K562 (cell line): Measurements from ENCODE around the gene CFAP251. TPM values are rescaled to one million over a fixed set of nuclear protein-coding genes. Genes with fewer than 3 reads are reported as not detected.
A peak's percentile ranks its signal among the peaks of the same experiment; 100 is the strongest.

ENCODE experiments used
- CREB3 ChIP-seq: fragments of 450-650 bp; conservative IDR thresholded peaks from 2 replicates; pipeline ENCODE4 v1.6.1; 2016; ENCODE audit warnings: missing genetic modification characterization, low read depth, mild to moderate bottlenecking, missing compliant biosample characterization, moderate library complexity
- CXXC5 ChIP-seq: fragments of 250-450 bp; sonication (Bioruptor Pico); IDR thresholded peaks from 2 replicates; pipeline ENCODE4 v1.8.0; 2022; ENCODE audit warnings: inconsistent platforms, mild to moderate bottlenecking, moderate library complexity
- GTF2F1 ChIP-seq: IDR thresholded peaks from 2 replicates; pipeline ENCODE4 v1.6.1; 2011; ENCODE audit warnings: low read depth, low read length, improper control_type of control experiment
- MGA ChIP-seq: fragments of 450-650 bp; IDR thresholded peaks from 2 replicates; pipeline ENCODE4 v1.6.1; 2016; ENCODE audit warnings: mild to moderate bottlenecking, moderate library complexity
- SIRT6 ChIP-seq: IDR thresholded peaks from one replicate; pipeline ENCODE4 v1.6.1; 2012; ENCODE audit warnings: low read depth, mild to moderate bottlenecking, control low read depth, inconsistent platforms, low read length, moderate library complexity
- TBP ChIP-seq: optimal IDR thresholded peaks from 2 replicates; pipeline ENCODE3; 2011; ENCODE audit warnings: low read depth, low read length, improper control_type of control experiment
- ZBTB43 ChIP-seq: sonication (generic); formaldehyde crosslinking; IDR thresholded peaks from 2 replicates; pipeline ENCODE4 v1.8.0; 2023; ENCODE audit warnings: mild to moderate bottlenecking, missing genetic modification reagents
- ZNF586 ChIP-seq: fragments of 450-650 bp; formaldehyde crosslinking; conservative IDR thresholded peaks from 2 replicates; pipeline ENCODE4 v1.4.0; 2020; ENCODE audit warnings: mild to moderate bottlenecking, moderate library complexity
- ZNF740 ChIP-seq, 3 experiments: fragments of 200-800 bp in 1 of 3; sonication (Bioruptor generic) in 1 of 3; sonication (generic) in 1 of 3; formaldehyde crosslinking in 1 of 3; IDR thresholded peaks; 2 replicates each; pipeline versions ENCODE4 v1.6.1 to v1.8.0; 2016 to 2022; ENCODE audit warnings: mild to moderate bottlenecking in 2 of 3, missing compliant biosample characterization in 2 of 3, missing genetic modification characterization in 2 of 3, missing genetic modification reagents in 1 of 3
- ZNF780A ChIP-seq: fragments of 250-450 bp; sonication (Bioruptor Pico); IDR thresholded peaks from 2 replicates; pipeline ENCODE4 v1.5.0; 2021; ENCODE audit warnings: mild to moderate bottlenecking
- polyA plus RNA-seq, 8 experiments: library from polyadenylated mRNA; depleted of rRNA in 4 of 8; stranded (reverse) in 5 of 8; unstranded in 3 of 8; fragments of >200 nt; fragmentation: Nextera tagmentation in 2 of 8; fragmentation: Illumina TruSeq in 1 of 8; extraction: Ambion mirVana in 2 of 8; extraction: Trizol in 1 of 8; gene quantifications; 2 replicates each; pipeline versions ENCODE4 v1.2.1 to v1.2.3, GENCODE V29; 2011 to 2014; ENCODE audit warnings: inconsistent platforms in 1 of 8, missing spikeins in 1 of 8
- total RNA-seq, 7 experiments: library from RNA; depleted of rRNA in 6 of 7; stranded (reverse); fragments of >200 nt in 6 of 7; fragmentation: Illumina TruSeq in 2 of 7; extraction: Trizol in 2 of 7; gene quantifications; 2 replicates each; pipeline versions ENCODE4 v1.2.1 to v1.2.3, GENCODE V29; 2011 to 2021; ENCODE audit warnings: low replicate concordance in 1 of 7

CFAP251 gene
- total and polyA plus RNA-seq, 9 of the 15 experiments (the other 6 are each of a cell fraction or from before 2014, with no cell fraction given), result 16.6 to 31.0 (median 19.1) TPM

- TF ChIP-seq GTF2F1 (peak; percentile 64; the same call in 1 of the 2 replicates), ZNF586 (CRISPR knock-in tag) (no peak), MGA (peak; percentile 76), TBP (peak; percentile 72), CREB3 (tag) (no peak), ZNF780A (CRISPR knock-in tag) (no peak), ZBTB43 (CRISPR knock-in tag) (peak; percentile 87), CXXC5 (CRISPR knock-in tag) (peak; percentile 98), SIRT6 (no peak), ZNF740 (CRISPR knock-in tag; IDR thresholded peaks at IDR 0.05) (no peak), ZNF740 (tag; IDR thresholded peaks at IDR 0.05) (no peak)
Observed at GRCh38 chr12:121888478-121889273, 29.7 kb upstream of the CFAP251 start, which contains the start of gene PSMD9 (continued).
